ENCODE data around the gene ATP4B.

DNA sequence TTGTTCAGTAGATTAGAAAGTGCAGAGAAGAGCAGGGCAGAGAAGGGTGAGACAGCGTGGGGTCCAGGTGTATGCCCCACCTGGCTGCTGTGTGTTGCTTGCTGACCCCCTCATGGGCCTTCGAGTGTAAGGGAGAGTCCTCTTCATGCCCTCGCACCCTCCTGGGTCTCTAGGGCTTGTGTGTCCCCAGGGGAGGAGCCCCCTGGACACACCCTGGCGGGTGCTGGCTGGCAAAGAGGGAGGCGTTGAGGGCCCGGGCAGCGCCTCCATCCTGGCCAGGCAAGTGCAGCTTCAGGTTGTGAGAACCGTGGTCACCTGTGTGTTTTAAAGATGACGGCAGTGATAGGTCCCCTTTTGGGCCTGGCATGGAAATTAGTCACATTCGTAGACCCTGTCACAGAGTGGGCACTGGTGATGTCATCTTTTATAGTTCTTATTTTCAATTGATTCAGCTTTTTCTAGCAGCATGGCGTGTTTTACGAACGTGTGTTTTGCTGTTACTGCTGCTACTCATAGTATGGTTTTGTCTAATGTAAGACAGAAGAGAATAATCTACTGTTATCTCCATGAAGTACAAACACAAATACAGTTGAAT, 54.8 kb downstream of the ATP4B start:
- no peak for TF ChIP-seq POLR2AphosphoS5 (IDR thresholded peaks at IDR 0.05; ENCODE audit: low read depth, low read length)
- no peak for TF ChIP-seq ZNF274 (IDR thresholded peaks at IDR 0.05; ENCODE audit: low read depth, low read length)
- no peak for TF ChIP-seq CTCF (IDR thresholded peaks at IDR 0.05 in 2 of 3, conservative IDR thresholded peaks at IDR 0.05 in 1 of 3; ENCODE audit: borderline replicate concordance in 1 of 3, insufficient read depth in 1 of 3, low read depth in 2 of 3, low read length in 2 of 3)
- TF ChIP-seq EGR1 (IDR thresholded peaks at IDR 0.05; ENCODE audit: low read depth), result no peak
- no peak for TF ChIP-seq FOSL1 (IDR thresholded peaks at IDR 0.05; ENCODE audit: low read depth)
